Measurements from ENCODE around the gene HSPA12B. TPM values are rescaled to one million over a fixed set of nuclear protein-coding genes. Genes with fewer than 3 reads are reported as not detected.

The HSPA12B gene
- polyA plus RNA-seq, 1 donor from 2014 or later: not detected

DNA sequence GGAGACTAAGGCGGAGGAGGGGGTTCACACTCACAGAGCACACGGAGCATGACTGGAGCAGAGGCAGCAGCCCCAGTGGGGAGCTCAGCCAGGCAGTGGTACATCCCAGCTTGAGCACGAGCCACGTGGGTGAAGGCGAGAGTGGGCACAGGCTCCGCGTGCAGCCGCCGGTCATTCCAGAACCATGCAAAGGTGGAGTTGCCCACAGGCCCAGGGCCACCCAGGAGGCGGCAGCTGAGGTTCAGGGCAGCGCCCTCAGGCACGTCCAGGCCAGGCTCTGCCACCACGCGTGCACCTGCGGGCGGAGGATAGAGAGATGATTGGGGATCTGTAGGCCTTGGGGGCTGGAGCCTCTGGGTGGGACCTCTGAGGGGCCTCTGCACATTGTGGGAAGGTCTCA, 41.2 kb upstream of the HSPA12B start:
- Histone ChIP-seq H3K9me2 (ENCODE audit: insufficient read depth, low read length) (no peaks in the 10 kb centered on the region), H3K9me3 (ENCODE audit: low read length) (no peaks in the 10 kb centered on the region), H3K36me3 (ENCODE audit: insufficient read depth, low read length) (no peaks in the 10 kb centered on the region), H2AFZ (ENCODE audit: low read depth, low read length) (no peak overlapping the region), H3K4me2 (ENCODE audit: low read length) (no peak overlapping the region), H3K27me3 (ENCODE audit: insufficient read depth, low read depth, low read length) (no peaks in the 10 kb centered on the region), H4K20me1 (ENCODE audit: insufficient read depth) (no peaks in the 10 kb centered on the region), H3K27ac (ENCODE audit: low read length) (no peak overlapping the region), H3K9ac (ENCODE audit: low read length) (no peak overlapping the region), H3F3A (ENCODE audit: insufficient read depth, low read length, poor library complexity, severe bottlenecking) (no peaks in the 10 kb centered on the region), H3K79me2 (replicated peaks; ENCODE audit: insufficient read depth, low read length) (no peaks in the 10 kb centered on the region), H3K4me3 (ENCODE audit: low read length) (no peak overlapping the region)
- TF ChIP-seq EZH2 (IDR thresholded peaks at IDR 0.05; ENCODE audit: borderline replicate concordance, insufficient read depth, low read length, poor library complexity, severe bottlenecking): no peak
- TF ChIP-seq SMC3 (conservative IDR thresholded peaks at IDR 0.05; ENCODE audit: poor library complexity): no peak
- TF ChIP-seq, protein P1, sequence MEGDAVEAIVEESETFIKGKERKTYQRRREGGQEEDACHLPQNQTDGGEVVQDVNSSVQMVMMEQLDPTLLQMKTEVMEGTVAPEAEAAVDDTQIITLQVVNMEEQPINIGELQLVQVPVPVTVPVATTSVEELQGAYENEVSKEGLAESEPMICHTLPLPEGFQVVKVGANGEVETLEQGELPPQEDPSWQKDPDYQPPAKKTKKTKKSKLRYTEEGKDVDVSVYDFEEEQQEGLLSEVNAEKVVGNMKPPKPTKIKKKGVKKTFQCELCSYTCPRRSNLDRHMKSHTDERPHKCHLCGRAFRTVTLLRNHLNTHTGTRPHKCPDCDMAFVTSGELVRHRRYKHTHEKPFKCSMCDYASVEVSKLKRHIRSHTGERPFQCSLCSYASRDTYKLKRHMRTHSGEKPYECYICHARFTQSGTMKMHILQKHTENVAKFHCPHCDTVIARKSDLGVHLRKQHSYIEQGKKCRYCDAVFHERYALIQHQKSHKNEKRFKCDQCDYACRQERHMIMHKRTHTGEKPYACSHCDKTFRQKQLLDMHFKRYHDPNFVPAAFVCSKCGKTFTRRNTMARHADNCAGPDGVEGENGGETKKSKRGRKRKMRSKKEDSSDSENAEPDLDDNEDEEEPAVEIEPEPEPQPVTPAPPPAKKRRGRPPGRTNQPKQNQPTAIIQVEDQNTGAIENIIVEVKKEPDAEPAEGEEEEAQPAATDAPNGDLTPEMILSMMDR (IDR thresholded peaks at IDR 0.05; ENCODE audit: poor library complexity, severe bottlenecking): no peak
- TF ChIP-seq POLR2AphosphoS5 (IDR thresholded peaks at IDR 0.05): no peak
- TF ChIP-seq, protein P2, sequence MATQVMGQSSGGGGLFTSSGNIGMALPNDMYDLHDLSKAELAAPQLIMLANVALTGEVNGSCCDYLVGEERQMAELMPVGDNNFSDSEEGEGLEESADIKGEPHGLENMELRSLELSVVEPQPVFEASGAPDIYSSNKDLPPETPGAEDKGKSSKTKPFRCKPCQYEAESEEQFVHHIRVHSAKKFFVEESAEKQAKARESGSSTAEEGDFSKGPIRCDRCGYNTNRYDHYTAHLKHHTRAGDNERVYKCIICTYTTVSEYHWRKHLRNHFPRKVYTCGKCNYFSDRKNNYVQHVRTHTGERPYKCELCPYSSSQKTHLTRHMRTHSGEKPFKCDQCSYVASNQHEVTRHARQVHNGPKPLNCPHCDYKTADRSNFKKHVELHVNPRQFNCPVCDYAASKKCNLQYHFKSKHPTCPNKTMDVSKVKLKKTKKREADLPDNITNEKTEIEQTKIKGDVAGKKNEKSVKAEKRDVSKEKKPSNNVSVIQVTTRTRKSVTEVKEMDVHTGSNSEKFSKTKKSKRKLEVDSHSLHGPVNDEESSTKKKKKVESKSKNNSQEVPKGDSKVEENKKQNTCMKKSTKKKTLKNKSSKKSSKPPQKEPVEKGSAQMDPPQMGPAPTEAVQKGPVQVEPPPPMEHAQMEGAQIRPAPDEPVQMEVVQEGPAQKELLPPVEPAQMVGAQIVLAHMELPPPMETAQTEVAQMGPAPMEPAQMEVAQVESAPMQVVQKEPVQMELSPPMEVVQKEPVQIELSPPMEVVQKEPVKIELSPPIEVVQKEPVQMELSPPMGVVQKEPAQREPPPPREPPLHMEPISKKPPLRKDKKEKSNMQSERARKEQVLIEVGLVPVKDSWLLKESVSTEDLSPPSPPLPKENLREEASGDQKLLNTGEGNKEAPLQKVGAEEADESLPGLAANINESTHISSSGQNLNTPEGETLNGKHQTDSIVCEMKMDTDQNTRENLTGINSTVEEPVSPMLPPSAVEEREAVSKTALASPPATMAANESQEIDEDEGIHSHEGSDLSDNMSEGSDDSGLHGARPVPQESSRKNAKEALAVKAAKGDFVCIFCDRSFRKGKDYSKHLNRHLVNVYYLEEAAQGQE (IDR thresholded peaks at IDR 0.05; ENCODE audit: borderline replicate concordance): no peak
- no peak for TF ChIP-seq RAD21 (conservative IDR thresholded peaks at IDR 0.05)
- TF ChIP-seq EP300 (conservative IDR thresholded peaks at IDR 0.05; ENCODE audit: poor library complexity, severe bottlenecking): no peak
- TF ChIP-seq TAF1 (IDR thresholded peaks at IDR 0.05; ENCODE audit: low read depth): no peak
- no peak for TF ChIP-seq MXI1 (conservative IDR thresholded peaks at IDR 0.05; ENCODE audit: poor library complexity, severe bottlenecking)

DNA sequence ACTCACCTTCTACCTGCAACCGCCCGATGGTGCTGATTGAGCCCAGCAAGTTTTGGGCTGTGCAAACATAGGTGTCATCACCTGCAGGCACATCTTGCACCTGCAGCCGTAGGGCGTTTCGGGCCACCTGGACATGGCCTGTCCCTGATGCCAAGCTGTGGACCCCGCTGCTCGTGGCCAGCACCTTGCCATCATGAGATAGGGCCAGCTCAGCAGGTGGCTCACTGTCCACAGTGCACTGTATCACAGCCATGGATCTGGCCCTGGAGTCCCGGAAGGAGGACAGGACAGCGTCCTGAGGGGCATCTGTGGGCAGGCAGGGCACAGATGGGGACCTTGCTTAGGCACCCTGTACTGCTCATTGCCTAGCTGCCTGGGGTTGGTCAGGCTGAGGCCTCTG, 40.6 kb upstream of the HSPA12B start:
- H3K79me2 ChIP-seq (replicated peaks; ENCODE audit: insufficient read depth, low read length): no peaks in the 10 kb centered on the region
- no peaks in the 10 kb centered on the region for H3K9me3 ChIP-seq (ENCODE audit: low read length)
- H2AFZ ChIP-seq (ENCODE audit: low read depth, low read length): no peak overlapping the region
- H4K20me1 ChIP-seq (ENCODE audit: insufficient read depth): no peaks in the 10 kb centered on the region
- no peak overlapping the region for H3K4me3 ChIP-seq (ENCODE audit: low read length)
- H3K36me3 ChIP-seq (ENCODE audit: insufficient read depth, low read length): no peaks in the 10 kb centered on the region
- no peaks in the 10 kb centered on the region for H3F3A ChIP-seq (ENCODE audit: insufficient read depth, low read length, poor library complexity, severe bottlenecking)
- H3K9me2 ChIP-seq (ENCODE audit: insufficient read depth, low read length): no peaks in the 10 kb centered on the region
- no peak overlapping the region for H3K4me2 ChIP-seq (ENCODE audit: low read length)
- no peaks in the 10 kb centered on the region for H3K27me3 ChIP-seq (ENCODE audit: insufficient read depth, low read depth, low read length)
- no peak overlapping the region for H3K27ac ChIP-seq (ENCODE audit: low read length)
- TF ChIP-seq, protein P2 (IDR thresholded peaks at IDR 0.05; ENCODE audit: borderline replicate concordance): no peak
- TF ChIP-seq RAD21 (conservative IDR thresholded peaks at IDR 0.05) (no peak), SMC3 (conservative IDR thresholded peaks at IDR 0.05; ENCODE audit: poor library complexity) (no peak), EP300 (conservative IDR thresholded peaks at IDR 0.05; ENCODE audit: poor library complexity, severe bottlenecking) (no peak), EZH2 (IDR thresholded peaks at IDR 0.05; ENCODE audit: borderline replicate concordance, insufficient read depth, low read length, poor library complexity, severe bottlenecking) (no peak), MXI1 (conservative IDR thresholded peaks at IDR 0.05; ENCODE audit: poor library complexity, severe bottlenecking) (no peak), POLR2AphosphoS5 (IDR thresholded peaks at IDR 0.05) (no peak), TAF1 (IDR thresholded peaks at IDR 0.05; ENCODE audit: low read depth) (no peak)
- TF ChIP-seq, protein P1 (IDR thresholded peaks at IDR 0.05; ENCODE audit: poor library complexity, severe bottlenecking): no peak
- no peak overlapping the region for H3K9ac ChIP-seq (ENCODE audit: low read length)
